HepG2 (cell line): ENCODE results near the gene INAFM2. TPM values are rescaled to one million over a fixed set of nuclear protein-coding genes. Genes with fewer than 3 reads are reported as not detected.

Source experiments
- ATAC-seq: fragments of 200-7000 bp; cut with Tn5 transposase; 3 replicates; pipeline ENCODE4 v1.9.1; 2020; ENCODE audit warnings: mild to moderate bottlenecking, moderate library complexity
- BruUV-seq: library from RNA; stranded (reverse); fragments of 400-500 nt; replicated peaks from 2 replicates; lab custom pipeline; 2021; lab: Mats Ljungman, UMichigan
- CTCF ChIA-PET: fragments of 300-600 bp; formaldehyde crosslinking; extraction: SDS; loops from one replicate; lab custom pipeline; 2021; ENCODE audit warnings: low total read pairs, inconsistent platforms, low intra/inter-chr PET ratio; lab: Yijun Ruan, JAX
- POLR2A ChIA-PET: fragments of 350-600 bp; sonication (Branson Sonifier 250); formaldehyde crosslinking; loops from one replicate; lab custom pipeline; 2020; ENCODE audit warnings: antibody characterized with exemption, inconsistent platforms; lab: Yijun Ruan, JAX
- DNase-seq: peaks from one replicate; pipeline ENCODE4 v3.0.0-alpha.2; 2015; ENCODE audit warnings: low spot score
- FAIRE-seq: peaks from 3 replicates; lab custom pipeline; 2011; peaks lifted over from hg19 to GRCh38; lab: Jason Lieb, UNC
- H2AFZ ChIP-seq: one replicate; pipeline ENCODE4 v1.6.1; 2011; ENCODE audit warnings: low read length, inconsistent platforms
- H3K27ac ChIP-seq: fragments of 300-600 bp; 3 replicates; pipeline ENCODE4 v1.8.0; 2011; ENCODE audit warnings: mixed run types, mild to moderate bottlenecking, mixed read lengths, low read length, inconsistent platforms; ENCODE audit not compliant: insufficient read depth; ENCODE audit errors: extremely low read length
- H3K27me3 ChIP-seq, 2 experiments: fragments of 200-600 bp in 1 of 2; 2 replicates in 1 of 2; 3 replicates in 1 of 2; pipeline versions ENCODE4 v1.6.0 to v1.8.0; 2011; ENCODE audit warnings: low read length in 2 of 2, mild to moderate bottlenecking in 2 of 2, moderate library complexity in 2 of 2, inconsistent platforms in 1 of 2; ENCODE audit not compliant: insufficient read depth in 2 of 2, control insufficient read depth in 1 of 2
- H3K36me3 ChIP-seq, 2 experiments: fragments of 200-600 bp in 1 of 2; replicated peaks in 1 of 2; 2 replicates in 1 of 2; 3 replicates in 1 of 2; pipeline versions ENCODE4 v1.5.1 to v1.8.0; 2011; ENCODE audit warnings: low read length in 2 of 2, inconsistent platforms in 1 of 2; ENCODE audit not compliant: insufficient read depth in 2 of 2, control insufficient read depth in 1 of 2
- H3K4me1 ChIP-seq: 2 replicates; pipeline ENCODE4 v1.5.1; 2012; ENCODE audit warnings: low read length, inconsistent platforms; ENCODE audit not compliant: insufficient read depth
- H3K4me2 ChIP-seq: 2 replicates; pipeline ENCODE4 v1.6.0; 2011; ENCODE audit warnings: low read depth, low read length, inconsistent platforms
- H3K4me3 ChIP-seq, 3 experiments: fragments of 200-600 bp in 1 of 3; sonication (generic), shearing (Covaris generic) in 1 of 3; replicated peaks in 1 of 3; 2 replicates each; pipeline ENCODE4 v1.5.1; 2011 to 2016; ENCODE audit warnings: low read length in 3 of 3, inconsistent platforms in 2 of 3, low read depth in 2 of 3, mild to moderate bottlenecking in 2 of 3, control low read depth in 1 of 3, mixed read lengths in 1 of 3; ENCODE audit not compliant: insufficient read depth in 1 of 3
- H3K79me2 ChIP-seq: one replicate; pipeline ENCODE4 v1.6.1; 2011; ENCODE audit warnings: low read length, inconsistent platforms; ENCODE audit not compliant: insufficient read depth
- H3K9ac ChIP-seq: 2 replicates; pipeline ENCODE4 v1.6.0; 2011; ENCODE audit warnings: mild to moderate bottlenecking, low read depth, low read length, inconsistent platforms; ENCODE audit not compliant: insufficient read depth
- H3K9me3 ChIP-seq: 2 replicates; pipeline ENCODE4 v1.5.1; 2012; ENCODE audit warnings: mild to moderate bottlenecking, low read length
- H4K20me1 ChIP-seq: 2 replicates; pipeline ENCODE4 v1.6.0; 2011; ENCODE audit warnings: inconsistent platforms, mild to moderate bottlenecking, low read length, moderate library complexity; ENCODE audit not compliant: insufficient read depth
- AGO2 ChIP-seq: fragments of 200-400 bp; formaldehyde crosslinking; optimal IDR thresholded peaks from 2 replicates; pipeline ENCODE3; 2017; ENCODE audit warnings: mild to moderate bottlenecking, low read depth, low read length, moderate library complexity
- ARHGAP35 ChIP-seq: sonication (generic); formaldehyde crosslinking; IDR thresholded peaks from 2 replicates; pipeline ENCODE4 v1.9.0; 2022; ENCODE audit warnings: mild to moderate bottlenecking, inconsistent platforms, moderate library complexity, missing genetic modification reagents, borderline replicate concordance
- CREM ChIP-seq, 2 experiments: sonication (generic) in 1 of 2; formaldehyde crosslinking in 1 of 2; IDR thresholded peaks; 2 replicates each; pipeline versions ENCODE4 v1.4.0 to v1.6.1; 2016 to 2020; ENCODE audit warnings: antibody characterized with exemption in 1 of 2, mild to moderate bottlenecking in 1 of 2, missing genetic modification reagents in 1 of 2
- ISL2 ChIP-seq: sonication (generic); formaldehyde crosslinking; IDR thresholded peaks from 2 replicates; pipeline ENCODE4 v1.5.0; 2020; ENCODE audit warnings: missing genetic modification reagents
- MIER2 ChIP-seq: IDR thresholded peaks from 2 replicates; pipeline ENCODE4 v1.6.1; 2016; ENCODE audit warnings: missing biosample characterization, missing genetic modification reagents
- NR2C2 ChIP-seq: sonication (generic); formaldehyde crosslinking; IDR thresholded peaks from 2 replicates; pipeline ENCODE4 v1.4.0; 2020; ENCODE audit warnings: missing genetic modification reagents, mild to moderate bottlenecking, moderate library complexity, borderline replicate concordance
- PAX8 ChIP-seq: sonication (generic); formaldehyde crosslinking; IDR thresholded peaks from 2 replicates; pipeline ENCODE4 v1.8.0; 2022; ENCODE audit warnings: mild to moderate bottlenecking, missing genetic modification reagents, borderline replicate concordance
- POLR2G ChIP-seq: fragments of 200-400 bp; formaldehyde crosslinking; IDR thresholded peaks from 2 replicates; pipeline ENCODE4 v1.6.1; 2018; ENCODE audit warnings: mild to moderate bottlenecking, low read depth, low read length, moderate library complexity
- SMYD3 ChIP-seq: sonication (generic); formaldehyde crosslinking; IDR thresholded peaks from 2 replicates; pipeline ENCODE4 v1.8.1; 2023; ENCODE audit warnings: mild to moderate bottlenecking, missing genetic modification reagents
- TBX2 ChIP-seq: sonication (generic); formaldehyde crosslinking; IDR thresholded peaks from 2 replicates; pipeline ENCODE4 v1.5.0; 2020; ENCODE audit warnings: missing genetic modification reagents, mild to moderate bottlenecking, borderline replicate concordance
- U2AF1 ChIP-seq: fragments of 200-400 bp; formaldehyde crosslinking; optimal IDR thresholded peaks from 2 replicates; pipeline ENCODE3; 2017; ENCODE audit warnings: mild to moderate bottlenecking, low read depth, low read length
- ZC3H4 ChIP-seq: sonication (generic); formaldehyde crosslinking; IDR thresholded peaks from 2 replicates; pipeline ENCODE4 v1.4.0; 2020; ENCODE audit warnings: missing genetic modification reagents, borderline replicate concordance
- ZKSCAN1 ChIP-seq: fragments of 150-350 bp; IDR thresholded peaks from 2 replicates; pipeline ENCODE4 v1.6.1; 2014; ENCODE audit warnings: low read length
- ZNF547 ChIP-seq: sonication (generic); formaldehyde crosslinking; IDR thresholded peaks from 2 replicates; pipeline ENCODE4 v1.5.1; 2020; ENCODE audit warnings: mild to moderate bottlenecking, missing genetic modification reagents
- ZNF747 ChIP-seq: sonication (generic); formaldehyde crosslinking; IDR thresholded peaks from 2 replicates; pipeline ENCODE4 v1.8.1; 2023; ENCODE audit warnings: missing genetic modification reagents, mild to moderate bottlenecking, borderline replicate concordance
- WGBS: methylation state at CpG from one replicate; pipeline ENCODE4 v1.1.6; 2017; ENCODE audit warnings: low lambda C conversion rate; 5-methylcytosine and 5-hydroxymethylcytosine counted together
- in situ Hi-C: cut with HindIII; loops from 2 replicates; pipeline ENCODE4 v1.10.0; 2017; ENCODE audit warnings: low pct_unique_long_range_greater_than_20kb; ENCODE audit not compliant: extremely low pct_ligation_motif_present
- intact Hi-C: fragments of 100-400 bp; cut with micrococcal nuclease; formaldehyde crosslinking; loops from one replicate; pipeline ENCODE4 v1.10.0; 2022; ENCODE audit not compliant: unreplicated experiment
- polyA plus RNA-seq, 8 experiments: library from polyadenylated mRNA; depleted of rRNA in 3 of 8; stranded (reverse) in 7 of 8; unstranded in 1 of 8; fragments of >200 nt; fragmentation: Illumina TruSeq in 4 of 8; extraction: Trizol in 4 of 8; gene quantifications; 2 replicates each; pipeline versions ENCODE4 v1.2.1 to v1.2.3, GENCODE V29; 2011 to 2016; ENCODE audit warnings: low read depth in 4 of 8, missing spikeins in 1 of 8, mixed read lengths in 1 of 8; ENCODE audit not compliant: insufficient read depth in 1 of 8
- total RNA-seq, 5 experiments: library from RNA; depleted of rRNA; stranded (reverse); fragments of >200 nt; fragmentation: Illumina TruSeq; extraction: Trizol; gene quantifications; 2 replicates each; pipeline ENCODE4 v1.2.3, GENCODE V29; 2016; ENCODE audit warnings: low read depth in 1 of 5
- TF ChIP-seq, protein P1 (sequence below): sonication (generic); formaldehyde crosslinking; IDR thresholded peaks from 2 replicates; pipeline ENCODE4 v1.8.1; 2023; ENCODE audit warnings: mild to moderate bottlenecking, moderate library complexity, missing genetic modification reagents
- TF ChIP-seq, protein P2 (sequence below): sonication (generic); formaldehyde crosslinking; IDR thresholded peaks from 2 replicates; pipeline ENCODE4 v1.5.0; 2020; ENCODE audit warnings: missing genetic modification reagents

INAFM2 gene
- total and polyA plus RNA-seq, 2 of the 13 experiments (the other 11 are each of a cell fraction or from before 2014, with no cell fraction given), result 5.5 to 6.5 TPM

DNA sequence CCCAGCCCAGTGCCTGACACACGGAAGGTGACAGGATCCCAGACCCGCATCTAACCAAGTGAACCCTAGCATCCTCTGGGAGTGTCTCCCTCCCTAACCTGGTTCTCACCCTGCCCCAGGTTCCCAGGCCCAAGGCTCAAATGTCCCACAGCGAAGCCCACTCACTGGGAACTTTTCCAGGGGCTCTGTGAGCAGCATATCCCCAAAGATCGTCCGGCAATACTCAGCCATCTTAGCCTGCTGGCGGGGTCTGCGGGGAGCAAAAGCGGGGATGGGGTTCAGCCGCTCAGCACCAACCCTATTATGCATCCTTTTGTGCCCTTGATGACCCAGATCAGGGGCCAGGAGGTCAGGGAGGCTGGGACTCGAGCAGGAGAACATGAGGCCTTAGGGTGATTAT, 26.1 kb upstream of the INAFM2 start (continued):
- TF ChIP-seq SMYD3 (CRISPR knock-in tag) (no peak), MIER2 (CRISPR knock-in tag) (no peak), ZKSCAN1 (no peak), ZC3H4 (CRISPR knock-in tag) (no peak), U2AF1 (no peak), ZNF747 (CRISPR knock-in tag) (no peak), POLR2G (no peak), CREM (IDR thresholded peaks at IDR 0.05) (no peak), CREM (CRISPR knock-in tag; IDR thresholded peaks at IDR 0.05) (no peak), ARHGAP35 (CRISPR knock-in tag) (no peak)
- TF ChIP-seq, protein P1, sequence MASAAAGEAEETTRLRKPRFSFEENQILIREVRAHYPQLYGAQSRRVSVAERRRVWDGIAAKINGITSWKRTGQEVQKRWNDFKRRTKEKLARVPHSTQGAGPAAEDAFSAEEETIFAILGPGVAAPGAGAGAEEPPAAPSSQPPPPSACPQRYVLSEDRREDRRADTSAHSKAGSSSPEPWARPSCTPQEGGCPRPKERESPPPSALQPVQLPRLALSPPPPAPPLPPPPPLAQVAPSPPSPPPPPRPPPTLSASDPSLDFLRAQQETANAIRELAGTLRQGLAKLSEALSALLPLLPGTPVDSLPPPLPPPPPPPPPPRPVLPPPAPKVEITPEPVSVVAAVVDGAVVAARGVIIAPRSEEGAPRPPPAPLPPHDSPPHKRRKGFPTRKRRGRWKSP (CRISPR knock-in tag), result no peak

DNA sequence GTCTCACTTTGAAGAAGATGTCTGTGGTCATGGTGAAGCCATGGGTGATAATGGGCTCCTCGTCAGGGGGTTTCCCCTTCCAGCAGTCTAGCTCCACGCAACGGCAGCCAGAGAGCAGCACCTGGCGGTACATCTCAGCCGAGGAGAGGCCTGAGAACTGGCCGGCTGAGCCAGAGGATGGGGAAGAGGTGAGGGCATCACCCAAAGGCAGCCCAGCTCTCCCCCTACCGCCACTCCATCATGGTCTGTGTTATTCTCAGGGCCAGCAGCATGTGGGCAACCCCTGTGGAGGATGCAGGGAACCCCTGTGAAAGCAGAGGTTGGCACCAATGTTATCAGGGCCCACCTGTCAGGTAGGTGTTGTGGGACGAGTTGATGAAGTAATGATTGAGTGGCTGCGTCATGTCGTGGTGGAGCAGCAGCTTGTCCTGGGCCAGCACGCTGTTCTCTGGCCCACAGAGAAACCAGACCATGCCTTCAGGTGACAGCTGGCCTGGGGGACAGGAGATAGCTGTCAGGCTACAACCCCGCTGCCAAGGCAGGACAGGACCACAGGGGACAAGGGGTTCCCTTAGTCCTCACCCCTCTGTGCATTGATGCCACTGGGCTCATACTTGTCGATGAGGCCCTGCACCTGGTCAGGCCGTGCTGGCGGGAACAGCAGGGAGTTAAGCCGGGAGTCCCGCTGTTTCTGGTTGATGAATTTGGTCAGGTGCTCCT, 25.1 kb upstream of the INAFM2 start:
- H3K79me2 ChIP-seq, result no peaks in the 10 kb centered on the region
- peaks cover 16 to 89% of the 10 kb centered on the region in 2 experiments for H3K27me3 ChIP-seq
- no TSS peak for BruUV-seq
- ChIA-PET CTCF (no interaction called here), POLR2A (no interaction called here)
- no peak overlapping the region for H2AFZ ChIP-seq
- no peak overlapping the region for H3K4me3 ChIP-seq
- intact Hi-C loops, result no loop called here
- no peak overlapping the region for H3K9ac ChIP-seq
- no peaks in the 10 kb centered on the region for H3K36me3 ChIP-seq
- no peak overlapping the region for H3K27ac ChIP-seq
- FAIRE-seq (no peak), DNase-seq (no peak), ATAC-seq (no peak)
- no peaks in the 10 kb centered on the region for H3K9me3 ChIP-seq
- H3K4me1 ChIP-seq, result no peaks in the 10 kb centered on the region
- no peak overlapping the region for H3K4me2 ChIP-seq
- in situ Hi-C loops, result no loop called here
- TF ChIP-seq ZNF547 (CRISPR knock-in tag), result no peak
- no peak for TF ChIP-seq ISL2
- TF ChIP-seq TBX2 (CRISPR knock-in tag), result no peak
- TF ChIP-seq, protein P2, sequence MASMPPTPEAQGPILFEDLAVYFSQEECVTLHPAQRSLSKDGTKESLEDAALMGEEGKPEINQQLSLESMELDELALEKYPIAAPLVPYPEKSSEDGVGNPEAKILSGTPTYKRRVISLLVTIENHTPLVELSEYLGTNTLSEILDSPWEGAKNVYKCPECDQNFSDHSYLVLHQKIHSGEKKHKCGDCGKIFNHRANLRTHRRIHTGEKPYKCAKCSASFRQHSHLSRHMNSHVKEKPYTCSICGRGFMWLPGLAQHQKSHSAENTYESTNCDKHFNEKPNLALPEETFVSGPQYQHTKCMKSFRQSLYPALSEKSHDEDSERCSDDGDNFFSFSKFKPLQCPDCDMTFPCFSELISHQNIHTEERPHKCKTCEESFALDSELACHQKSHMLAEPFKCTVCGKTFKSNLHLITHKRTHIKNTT, result no peak
- TF ChIP-seq AGO2, result no peak
- TF ChIP-seq NR2C2 (CRISPR knock-in tag), result no peak
- no peak for TF ChIP-seq PAX8 (CRISPR knock-in tag)
- 5% methylated on average over 3 of the region's 17 CpGs for WGBS
- no peaks in the 10 kb centered on the region for H4K20me1 ChIP-seq
